H1 (cell line): Measurements from ENCODE around the gene SPSB3. TPM values are rescaled to one million over a fixed set of nuclear protein-coding genes. Genes with fewer than 3 reads are reported as not detected.

Source experiments
- EGR1 ChIP-seq: IDR thresholded peaks from 2 replicates; pipeline ENCODE4 v1.6.1; 2011; ENCODE audit warnings: low read depth, low read length, borderline replicate concordance
- POU5F1 ChIP-seq: IDR thresholded peaks from 2 replicates; pipeline ENCODE4 v1.6.1; 2011; ENCODE audit warnings: low read depth, mild to moderate bottlenecking, low read length, moderate library complexity
- RNF2 ChIP-seq: fragments of 200-900, 300-1000 bp; sonication (generic); IDR thresholded peaks from 2 replicates; pipeline ENCODE4 v1.7.1; 2016; ENCODE audit warnings: borderline replicate concordance, low read depth, mild to moderate bottlenecking, antibody characterized with exemption, low read length; ENCODE audit not compliant: poor library complexity, severe bottlenecking; ENCODE audit errors: missing control alignments
- polyA plus RNA-seq, 7 experiments: library from polyadenylated mRNA; depleted of rRNA in 3 of 7; stranded (reverse) in 5 of 7; unstranded in 2 of 7; fragments of >200 nt in 5 of 7; fragments of 200-250 nt in 2 of 7; gene quantifications; 1 replicate in 5 of 7; 2 replicates in 1 of 7; 4 replicates in 1 of 7; pipeline versions ENCODE4 v1.2.1 to v1.2.3, GENCODE V29; 2011 to 2013; ENCODE audit warnings: missing spikeins in 2 of 7, mixed read lengths in 2 of 7
- total RNA-seq: library from RNA; stranded (reverse); fragmentation: NEBNext Ultra II Directional; extraction: Animal tissue kit (Norgen Biotek cat#: 25700); gene quantifications from 2 replicates; pipeline ENCODE4 v1.2.1, GENCODE V29; 2021

Gene SPSB3
- total and polyA plus RNA-seq, 2 of the 8 experiments (the other 6 are each of a cell fraction or from before 2014, with no cell fraction given): 22.5 to 37.8 TPM

GRCh38 chr16:1816396-1817275 is 34.3 kb upstream of the SPSB3 start (continued):
- TF ChIP-seq RNF2 (no peak), POU5F1 (no peak), EGR1 (no peak)
